ENCODE data around the gene GABRD.

GABRD gene

DNA sequence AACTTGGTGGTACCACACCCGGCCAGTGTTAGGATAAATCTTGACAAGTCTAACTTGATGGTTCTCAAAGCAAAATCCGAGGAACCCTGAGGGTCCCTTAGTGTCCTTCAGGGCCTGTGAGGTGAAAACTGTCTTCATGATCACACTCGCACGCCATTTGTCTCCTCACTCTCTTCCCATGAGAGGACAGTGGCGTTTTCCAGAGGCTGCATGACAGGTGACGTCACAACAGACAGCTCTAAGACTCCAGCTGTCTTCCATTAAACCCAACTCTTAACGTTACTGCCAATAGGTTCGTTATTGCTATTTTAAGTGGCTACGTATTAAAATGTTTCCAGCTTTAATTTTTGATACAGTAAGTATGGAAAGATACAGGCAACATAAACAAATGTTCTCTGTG, 29.4 kb upstream of the GABRD start:
- peaks cover 20% of the 10 kb centered on the region for H3K27me3 ChIP-seq (ENCODE audit: insufficient read depth, low read length)
- no peaks in the 10 kb centered on the region for H3K9me3 ChIP-seq (ENCODE audit: low read length)
- peaks cover 9% of the 10 kb centered on the region for H3K4me1 ChIP-seq (ENCODE audit: insufficient read depth, low read length)
- H3K36me3 ChIP-seq (ENCODE audit: insufficient read depth, low read length) = no peaks in the 10 kb centered on the region
- no peak overlapping the region for H2AFZ ChIP-seq (ENCODE audit: low read depth, low read length)
- no peak overlapping the region for H3K4me3 ChIP-seq (ENCODE audit: low read length)

DNA sequence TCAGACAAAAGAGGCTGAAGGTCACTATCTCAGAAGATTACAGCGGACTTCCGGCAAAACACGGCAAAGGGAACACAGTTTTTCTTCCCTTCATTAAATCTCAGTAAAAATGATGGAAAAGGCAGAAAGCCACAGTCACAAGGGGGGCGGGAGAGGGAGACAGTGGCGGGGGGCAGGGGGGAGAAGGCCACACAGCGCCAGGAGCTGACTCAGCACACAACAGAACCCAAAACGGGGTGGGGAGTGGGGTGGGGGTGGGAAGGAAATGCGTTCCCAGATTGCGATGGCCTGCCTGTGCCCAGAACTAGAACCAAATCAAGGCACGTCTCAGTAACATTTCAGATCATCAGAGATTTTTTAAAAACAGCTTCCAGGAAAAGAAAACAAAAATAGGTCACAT, 28.9 kb upstream of the GABRD start:
- Histone ChIP-seq H2AFZ (ENCODE audit: low read depth, low read length) (no peak overlapping the region), H3K4me3 (ENCODE audit: low read length) (no peak overlapping the region), H3K36me3 (ENCODE audit: insufficient read depth, low read length) (no peaks in the 10 kb centered on the region), H3K4me1 (ENCODE audit: insufficient read depth, low read length) (peaks cover 11% of the 10 kb centered on the region), H3K9me3 (ENCODE audit: low read length) (no peaks in the 10 kb centered on the region), H3K27me3 (ENCODE audit: insufficient read depth, low read length) (peaks cover 21% of the 10 kb centered on the region)

DNA sequence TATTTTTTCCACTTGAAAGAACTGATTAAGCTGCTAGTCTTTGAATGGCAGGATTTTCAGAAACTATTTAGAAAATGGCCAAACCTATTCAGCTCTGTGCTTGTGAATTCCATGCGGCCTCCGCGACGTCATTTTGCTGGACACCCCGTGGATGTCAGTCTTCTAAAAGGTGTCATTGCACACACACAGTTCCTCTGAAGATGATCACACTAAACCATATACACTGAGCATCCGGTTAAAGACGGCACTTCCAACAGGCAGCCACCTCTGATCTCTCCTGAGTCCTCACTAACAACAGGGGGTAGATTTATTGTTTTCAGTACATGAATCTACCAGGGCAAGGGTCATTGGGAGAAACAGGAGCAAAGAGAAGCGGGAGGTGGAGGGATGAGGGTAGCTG, 24.6 kb upstream of the GABRD start:
- peaks cover 11% of the 10 kb centered on the region for H3K4me1 ChIP-seq (ENCODE audit: insufficient read depth, low read length)
- no peak overlapping the region for H2AFZ ChIP-seq (ENCODE audit: low read depth, low read length)
- no peaks in the 10 kb centered on the region for H3K36me3 ChIP-seq (ENCODE audit: insufficient read depth, low read length)
- H3K9me3 ChIP-seq (ENCODE audit: low read length) = no peaks in the 10 kb centered on the region
- H3K27me3 ChIP-seq (ENCODE audit: insufficient read depth, low read length) = peaks cover 4% of the 10 kb centered on the region
- H3K4me3 ChIP-seq (ENCODE audit: low read length) = no peak overlapping the region

- H3K4me1 ChIP-seq (ENCODE audit: insufficient read depth, low read length) = peaks cover 11% of the 10 kb centered on the region
- H3K36me3 ChIP-seq (ENCODE audit: insufficient read depth, low read length) = no peaks in the 10 kb centered on the region
- H2AFZ ChIP-seq (ENCODE audit: low read depth, low read length) = no peak overlapping the region
- peaks cover 4% of the 10 kb centered on the region for H3K27me3 ChIP-seq (ENCODE audit: insufficient read depth, low read length)
- H3K9me3 ChIP-seq (ENCODE audit: low read length) = no peaks in the 10 kb centered on the region
- no peak overlapping the region for H3K4me3 ChIP-seq (ENCODE audit: low read length)
Observed at GRCh38 chr1:1996207-1996651, 22.9 kb upstream of the GABRD start.

GRCh38 chr1:1997576-1997975, 21.6 kb upstream of the GABRD start:
- no peaks in the 10 kb centered on the region for H3K9me3 ChIP-seq (ENCODE audit: low read length)
- H3K4me3 ChIP-seq (ENCODE audit: low read length) = no peak overlapping the region
- peaks cover 10% of the 10 kb centered on the region for H3K27me3 ChIP-seq (ENCODE audit: insufficient read depth, low read length)
- H3K4me1 ChIP-seq (ENCODE audit: insufficient read depth, low read length) = peaks cover 11% of the 10 kb centered on the region
- no peaks in the 10 kb centered on the region for H3K36me3 ChIP-seq (ENCODE audit: insufficient read depth, low read length)
- no peak overlapping the region for H2AFZ ChIP-seq (ENCODE audit: low read depth, low read length)

- Histone ChIP-seq H3K27me3 (ENCODE audit: insufficient read depth, low read length) (peaks cover 16% of the 10 kb centered on the region), H2AFZ (ENCODE audit: low read depth, low read length) (no peak overlapping the region), H3K4me3 (ENCODE audit: low read length) (no peak overlapping the region), H3K36me3 (ENCODE audit: insufficient read depth, low read length) (no peaks in the 10 kb centered on the region), H3K4me1 (ENCODE audit: insufficient read depth, low read length) (peaks cover 5% of the 10 kb centered on the region), H3K9me3 (ENCODE audit: low read length) (no peaks in the 10 kb centered on the region)
Observed at GRCh38 chr1:2000432-2000831, 18.7 kb upstream of the GABRD start.

DNA sequence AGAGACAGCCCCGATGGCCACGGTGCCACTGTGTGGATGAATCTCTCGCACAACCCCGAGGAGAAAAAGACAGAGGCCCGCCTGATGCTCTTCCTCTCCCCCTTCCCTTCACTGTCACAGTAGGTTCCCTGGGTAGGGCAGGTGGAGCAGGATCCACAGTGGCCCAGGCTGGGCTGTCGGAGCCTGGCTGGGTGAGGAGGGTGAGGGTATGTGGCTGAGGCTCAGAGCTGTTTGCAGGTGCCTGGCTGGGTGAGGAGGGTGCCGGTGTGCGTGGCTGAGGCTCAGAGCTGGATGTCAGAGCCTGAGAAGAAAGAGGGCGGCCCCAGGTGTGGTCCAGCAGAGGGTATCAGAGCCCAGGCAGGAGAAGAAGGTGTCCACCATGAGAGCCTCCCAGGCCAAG, 18.3 kb upstream of the GABRD start:
- no peaks in the 10 kb centered on the region for H3K9me3 ChIP-seq (ENCODE audit: low read length)
- no peaks in the 10 kb centered on the region for H3K36me3 ChIP-seq (ENCODE audit: insufficient read depth, low read length)
- H2AFZ ChIP-seq (ENCODE audit: low read depth, low read length) = no peak overlapping the region
- no peak overlapping the region for H3K4me3 ChIP-seq (ENCODE audit: low read length)
- peaks cover 16% of the 10 kb centered on the region for H3K27me3 ChIP-seq (ENCODE audit: insufficient read depth, low read length)
- H3K4me1 ChIP-seq (ENCODE audit: insufficient read depth, low read length) = peaks cover 5% of the 10 kb centered on the region

- Histone ChIP-seq H3K27me3 (ENCODE audit: insufficient read depth, low read length) (peaks cover 16% of the 10 kb centered on the region), H3K9me3 (ENCODE audit: low read length) (no peaks in the 10 kb centered on the region), H3K4me3 (ENCODE audit: low read length) (no peak overlapping the region), H3K36me3 (ENCODE audit: insufficient read depth, low read length) (no peaks in the 10 kb centered on the region), H3K4me1 (ENCODE audit: insufficient read depth, low read length) (peaks cover 5% of the 10 kb centered on the region), H2AFZ (ENCODE audit: low read depth, low read length) (no peak overlapping the region)
Observed at GRCh38 chr1:2001773-2002411, 17.3 kb upstream of the GABRD start.

GRCh38 chr1:2003541-2004131, 15.5 kb upstream of the GABRD start, which contains the start of gene CFAP74:
CFAP74 (minus strand) TSS chr1:2003786; CDS start chr1:1990956, 12,830 bp downstream.
- H3K9me3 ChIP-seq (ENCODE audit: low read length) = no peaks in the 10 kb centered on the region
- peak within 1 kb of the TSS; percentile 72 for H2AFZ ChIP-seq (ENCODE audit: low read depth, low read length)
- peak within 1 kb of the TSS; percentile 36 for H3K4me3 ChIP-seq (ENCODE audit: low read length)
- H3K27me3 ChIP-seq (ENCODE audit: insufficient read depth, low read length) = peaks cover 16% of the 10 kb centered on the region
- H3K4me1 ChIP-seq (ENCODE audit: insufficient read depth, low read length) = peaks cover 5% of the 10 kb centered on the region
- no peaks in the 10 kb centered on the region for H3K36me3 ChIP-seq (ENCODE audit: insufficient read depth, low read length)

- Histone ChIP-seq H3K27me3 (ENCODE audit: insufficient read depth, low read length) (peaks cover 22% of the 10 kb centered on the region), H3K9me3 (ENCODE audit: low read length) (no peaks in the 10 kb centered on the region), H2AFZ (ENCODE audit: low read depth, low read length) (no peak overlapping the region), H3K36me3 (ENCODE audit: insufficient read depth, low read length) (no peaks in the 10 kb centered on the region), H3K4me3 (ENCODE audit: low read length) (no peak overlapping the region), H3K4me1 (ENCODE audit: insufficient read depth, low read length) (peaks cover 5% of the 10 kb centered on the region)
Observed at GRCh38 chr1:2004856-2005255, 14.3 kb upstream of the GABRD start.

- no peaks in the 10 kb centered on the region for H3K4me1 ChIP-seq (ENCODE audit: insufficient read depth, low read length)
- no peaks in the 10 kb centered on the region for H3K9me3 ChIP-seq (ENCODE audit: low read length)
- no peak overlapping the region for H2AFZ ChIP-seq (ENCODE audit: low read depth, low read length)
- no peaks in the 10 kb centered on the region for H3K36me3 ChIP-seq (ENCODE audit: insufficient read depth, low read length)
- peaks cover 29% of the 10 kb centered on the region for H3K27me3 ChIP-seq (ENCODE audit: insufficient read depth, low read length)
- no peak overlapping the region for H3K4me3 ChIP-seq (ENCODE audit: low read length)
Observed at GRCh38 chr1:2009101-2010053, 9.8 kb upstream of the GABRD start.

- H3K27me3 ChIP-seq (ENCODE audit: insufficient read depth, low read length) = peaks cover 58% of the 10 kb centered on the region
Observed at GRCh38 chr1:2014181-2014580, 5.0 kb upstream of the GABRD start.

More at GRCh38 chr1:2014181-2014580, 5.0 kb upstream of the GABRD start:
- Histone ChIP-seq H3K4me3 (ENCODE audit: low read length) (no peak overlapping the region), H2AFZ (ENCODE audit: low read depth, low read length) (no peak overlapping the region), H3K9me3 (ENCODE audit: low read length) (no peaks in the 10 kb centered on the region), H3K4me1 (ENCODE audit: insufficient read depth, low read length) (no peaks in the 10 kb centered on the region), H3K36me3 (ENCODE audit: insufficient read depth, low read length) (no peaks in the 10 kb centered on the region)
